ENCODE measurements around the gene HCN2.

Gene HCN2

DNA sequence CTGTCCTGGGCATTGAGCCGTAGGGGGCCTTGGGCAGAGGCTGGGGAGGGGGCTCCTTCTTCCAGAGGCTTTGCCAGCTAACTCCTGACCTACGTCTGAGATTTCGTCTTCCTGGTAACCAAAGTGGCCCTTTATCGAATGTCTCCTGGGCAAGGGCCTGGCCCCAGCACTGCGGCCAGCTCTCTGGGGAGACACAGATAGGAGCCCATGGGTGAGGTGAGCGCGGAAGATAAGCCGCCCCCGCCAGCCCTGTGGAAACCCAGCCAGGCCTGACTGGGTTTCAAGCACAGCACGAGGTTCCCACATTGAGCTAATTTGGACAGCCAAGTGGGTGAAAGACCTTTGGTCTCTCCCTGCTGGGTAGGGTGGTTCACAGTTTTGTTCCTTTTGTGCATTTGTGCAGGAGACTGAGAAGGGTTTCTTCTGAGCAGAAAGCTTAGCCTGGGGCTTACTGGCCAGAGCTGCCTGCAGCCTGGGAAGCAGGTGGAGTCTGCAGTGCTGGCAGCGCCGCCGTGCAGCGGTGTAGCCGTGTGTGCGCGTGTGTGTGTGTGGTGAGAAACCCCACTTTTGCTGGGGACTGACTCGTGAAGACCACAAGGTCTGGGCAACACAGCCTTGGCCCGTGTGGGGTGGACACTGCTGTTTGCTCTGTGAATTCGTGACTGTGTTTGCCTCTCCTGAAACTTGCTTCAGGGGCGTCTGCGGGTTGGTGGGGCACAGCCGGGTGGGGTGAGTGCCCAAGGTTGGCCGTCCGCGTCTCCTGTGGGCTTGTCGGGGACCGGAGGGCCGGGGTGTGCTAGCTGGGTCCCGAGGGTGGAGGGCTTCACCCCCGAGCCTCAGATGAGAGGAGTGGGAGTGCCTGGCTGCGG lies 14.8 kb upstream of the HCN2 start:
- H3K23ac ChIP-seq (ENCODE audit: low read depth, low read length, poor library complexity), result peak overlapping the region; percentile 11
- no peak overlapping the region for H2AFZ ChIP-seq (ENCODE audit: low read length)
- no peaks in the 10 kb centered on the region for H3K27me3 ChIP-seq (ENCODE audit: control insufficient read depth in 3 of 3, insufficient read depth in 3 of 3, low read depth in 1 of 3, low read length in 3 of 3)
- peak overlapping the region; percentile 47 for H2BK12ac ChIP-seq (ENCODE audit: low read length)
- no peak overlapping the region for H2BK120ac ChIP-seq (ENCODE audit: low read depth, low read length)
- WGBS, 2 donors (ENCODE audit: extremely low coverage in 2 of 2, insufficient read length in 2 of 2, insufficient replicate concordance in 1 of 2), result no CpG with 5 or more reads among the region's 32 CpGs
- H3K4me3 ChIP-seq (ENCODE audit: low read length in 2 of 2), result peak overlapping the region; percentile 30 to 66
- H3K4me2 ChIP-seq (ENCODE audit: insufficient read depth, low read length, poor library complexity, severe bottlenecking), result peak overlapping the region; percentile 71
- no peak overlapping the region for H4K8ac ChIP-seq (ENCODE audit: low read depth, low read length)
- peaks cover 25 to 48% of the 10 kb centered on the region in 2 donors for H3K36me3 ChIP-seq (replicated peaks in 1 of 2; ENCODE audit: control insufficient read depth in 2 of 2, insufficient read depth in 2 of 2, low read length in 2 of 2)
- no peak overlapping the region for H3K4ac ChIP-seq (ENCODE audit: low read length)
- peak overlapping the region; percentile 77 for H3K14ac ChIP-seq (ENCODE audit: low read length)
- H4K91ac ChIP-seq (ENCODE audit: low read depth, low read length, poor library complexity), result no peak overlapping the region
- H3K27ac ChIP-seq (replicated peaks; ENCODE audit: low read length), result peak overlapping the region; percentile 85
- H2BK5ac ChIP-seq (ENCODE audit: low read length), result no peak overlapping the region
- H3K79me1 ChIP-seq (ENCODE audit: low read depth, low read length), result peaks cover 27% of the 10 kb centered on the region
- H3K9ac ChIP-seq (ENCODE audit: low read depth, low read length, poor library complexity), result peak overlapping the region; percentile 86
- DNase-seq (ENCODE audit: low spot score), result no peak
- peak overlapping the region; percentile 24 for H2AK5ac ChIP-seq (ENCODE audit: low read depth, low read length)
- peaks cover 13 to 17% of the 10 kb centered on the region in 2 donors for H3K4me1 ChIP-seq (ENCODE audit: control insufficient read depth in 2 of 2, insufficient read depth in 1 of 2, low read depth in 1 of 2, low read length in 2 of 2)
- peak overlapping the region; percentile 65 for H3K18ac ChIP-seq (ENCODE audit: low read length)
- H2BK15ac ChIP-seq (ENCODE audit: low read length), result no peak overlapping the region
- H3K9me3 ChIP-seq (replicated peaks in 1 of 2; ENCODE audit: control insufficient read depth in 2 of 2, insufficient read depth in 1 of 2, low read depth in 1 of 2, low read length in 2 of 2), result peaks cover 0 to 1% of the 10 kb centered on the region in 2 donors

DNA sequence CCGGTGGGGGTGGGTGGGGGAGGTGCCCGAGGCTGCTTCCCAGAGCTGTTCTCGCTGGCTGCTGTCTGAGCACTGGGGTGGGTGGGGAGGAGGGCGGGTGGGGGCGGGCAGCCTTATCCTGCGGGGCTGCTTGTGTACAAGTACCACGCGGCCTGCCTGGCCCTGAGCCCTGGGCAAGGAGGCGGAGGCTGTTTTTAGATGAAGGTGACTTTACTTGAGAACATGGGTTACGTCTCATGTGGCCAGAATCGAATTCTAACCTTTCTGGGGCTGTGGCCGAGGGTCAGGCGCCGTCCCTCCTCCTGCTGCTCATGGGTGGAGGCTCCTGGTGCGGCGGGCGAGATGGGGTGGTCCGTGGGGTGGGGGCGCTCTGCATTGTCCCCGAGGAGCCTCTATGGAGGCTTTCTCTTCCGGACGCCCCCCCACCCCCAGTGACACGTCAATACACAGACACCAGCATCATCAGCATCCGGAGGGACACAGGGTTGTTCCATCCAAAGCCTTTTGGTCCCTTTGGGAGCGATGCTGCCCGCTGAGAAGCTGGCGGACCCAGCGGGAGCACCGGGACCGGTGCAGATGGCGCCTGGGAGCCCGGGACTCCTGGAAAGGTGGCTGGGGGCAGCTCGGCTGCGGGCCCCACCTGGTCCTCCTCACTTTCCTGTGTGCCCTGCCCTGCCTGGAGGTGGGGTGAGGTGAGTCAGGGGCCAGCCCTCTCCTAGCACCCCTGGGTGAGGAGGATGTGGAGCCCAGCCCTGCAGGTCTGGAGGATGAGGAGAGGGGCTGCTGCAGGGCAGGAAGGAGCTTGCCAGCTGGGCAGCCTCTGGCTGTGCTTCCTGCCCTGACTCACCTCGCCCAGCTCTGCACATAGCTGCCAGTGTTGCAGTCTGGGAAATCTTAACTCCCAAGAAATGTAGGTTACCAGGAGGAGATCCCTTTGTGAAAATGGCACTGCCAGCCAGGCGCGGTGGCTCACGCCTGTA lies 13.9 kb upstream of the HCN2 start:
- H3K14ac ChIP-seq (ENCODE audit: low read length), result peak overlapping the region; percentile 77
- H2BK12ac ChIP-seq (ENCODE audit: low read length), result no peak overlapping the region
- no peak overlapping the region for H4K8ac ChIP-seq (ENCODE audit: low read depth, low read length)
- H3K4me3 ChIP-seq (ENCODE audit: low read length in 2 of 2), result no peak overlapping the region
- H3K27me3 ChIP-seq (ENCODE audit: control insufficient read depth in 3 of 3, insufficient read depth in 3 of 3, low read depth in 1 of 3, low read length in 3 of 3), result no peaks in the 10 kb centered on the region
- peaks cover 34% of the 10 kb centered on the region for H3K79me1 ChIP-seq (ENCODE audit: low read depth, low read length)
- H3K4me2 ChIP-seq (ENCODE audit: insufficient read depth, low read length, poor library complexity, severe bottlenecking), result peak overlapping the region; percentile 71
- no peak overlapping the region for H3K4ac ChIP-seq (ENCODE audit: low read length)
- H3K36me3 ChIP-seq (replicated peaks in 1 of 2; ENCODE audit: control insufficient read depth in 2 of 2, insufficient read depth in 2 of 2, low read length in 2 of 2), result peaks cover 32 to 55% of the 10 kb centered on the region in 2 donors
- peak overlapping the region; percentile 89 for H3K18ac ChIP-seq (ENCODE audit: low read length)
- no peak overlapping the region for H2AFZ ChIP-seq (ENCODE audit: low read length)
- H3K9ac ChIP-seq (ENCODE audit: low read depth, low read length, poor library complexity), result peak overlapping the region; percentile 86
- peak overlapping the region; percentile 95 for H2AK5ac ChIP-seq (ENCODE audit: low read depth, low read length)
- whole genome bisulfite sequencing, 2 donors (ENCODE audit: extremely low coverage in 2 of 2, insufficient read length in 2 of 2, insufficient replicate concordance in 1 of 2), result no CpG with 5 or more reads among the region's 38 CpGs
- peaks cover 13 to 17% of the 10 kb centered on the region in 2 donors for H3K4me1 ChIP-seq (ENCODE audit: control insufficient read depth in 2 of 2, insufficient read depth in 1 of 2, low read depth in 1 of 2, low read length in 2 of 2)
- no peak overlapping the region for H3K23ac ChIP-seq (ENCODE audit: low read depth, low read length, poor library complexity)
- H4K91ac ChIP-seq (ENCODE audit: low read depth, low read length, poor library complexity), result no peak overlapping the region
- no peaks in the 10 kb centered on the region for H3K9me3 ChIP-seq (replicated peaks in 1 of 2; ENCODE audit: control insufficient read depth in 2 of 2, insufficient read depth in 1 of 2, low read depth in 1 of 2, low read length in 2 of 2)
- no peak for DNase-seq (ENCODE audit: low spot score)
- no peak overlapping the region for H2BK15ac ChIP-seq (ENCODE audit: low read length)
- H2BK120ac ChIP-seq (ENCODE audit: low read depth, low read length), result no peak overlapping the region
- no peak overlapping the region for H3K27ac ChIP-seq (replicated peaks; ENCODE audit: low read length)
- H2BK5ac ChIP-seq (ENCODE audit: low read length), result no peak overlapping the region

DNA sequence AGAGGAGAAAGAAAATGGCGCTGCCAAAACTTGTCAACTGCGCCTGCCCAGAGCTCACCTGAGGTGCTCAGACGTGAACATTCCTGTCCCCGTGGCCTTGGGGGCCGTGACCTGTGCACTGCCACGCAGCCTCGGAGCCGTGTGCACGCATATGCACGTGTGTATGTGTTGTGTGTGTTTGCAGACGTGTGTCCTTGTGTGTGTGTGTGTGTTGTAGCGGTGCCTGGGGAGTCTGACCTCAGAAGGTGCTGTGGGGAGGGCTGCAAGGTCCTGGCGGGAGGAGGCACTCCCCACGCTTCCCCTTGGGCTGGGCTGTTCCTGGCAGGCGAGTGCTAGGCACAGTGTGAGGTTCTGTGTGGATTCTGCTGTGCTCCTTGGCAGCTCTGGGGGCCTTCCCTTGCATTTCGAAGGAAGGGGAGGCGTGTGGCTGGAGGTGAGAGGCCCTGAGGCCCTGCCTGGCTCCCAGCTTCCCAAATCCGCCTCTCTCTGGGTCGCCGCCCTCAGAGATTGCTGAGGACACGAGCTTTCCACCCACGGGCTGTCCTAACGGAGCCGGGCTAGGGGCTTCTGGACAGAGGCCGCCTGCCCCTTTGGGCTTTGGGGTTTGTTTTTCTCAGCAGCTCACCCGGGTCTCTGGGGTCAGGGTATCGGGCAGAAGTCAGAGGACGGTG lies 12.8 kb upstream of the HCN2 start:
- Histone ChIP-seq H3K4me1 (ENCODE audit: control insufficient read depth in 2 of 2, insufficient read depth in 1 of 2, low read depth in 1 of 2, low read length in 2 of 2) (peaks cover 13 to 17% of the 10 kb centered on the region in 2 donors), H3K9ac (ENCODE audit: low read depth, low read length, poor library complexity) (peak overlapping the region; percentile 74), H3K4ac (ENCODE audit: low read length) (no peak overlapping the region), H3K9me3 (replicated peaks in 1 of 2; ENCODE audit: control insufficient read depth in 2 of 2, insufficient read depth in 1 of 2, low read depth in 1 of 2, low read length in 2 of 2) (no peaks in the 10 kb centered on the region), H3K27ac (replicated peaks; ENCODE audit: low read length) (peak overlapping the region; percentile 27), H3K23ac (ENCODE audit: low read depth, low read length, poor library complexity) (peak overlapping the region; percentile 89), H2AFZ (ENCODE audit: low read length) (no peak overlapping the region), H2AK5ac (ENCODE audit: low read depth, low read length) (peak overlapping the region; percentile 61), H2BK12ac (ENCODE audit: low read length) (peak overlapping the region; percentile 46), H3K18ac (ENCODE audit: low read length) (peak overlapping the region; percentile 64), H3K14ac (ENCODE audit: low read length) (peak overlapping the region; percentile 94), H3K4me3 (ENCODE audit: low read length in 2 of 2) (peak overlapping the region in 1 of 2 donors; percentile 11), H2BK120ac (ENCODE audit: low read depth, low read length) (no peak overlapping the region), H2BK15ac (ENCODE audit: low read length) (no peak overlapping the region), H3K27me3 (ENCODE audit: control insufficient read depth in 3 of 3, insufficient read depth in 3 of 3, low read depth in 1 of 3, low read length in 3 of 3) (no peaks in the 10 kb centered on the region), H4K91ac (ENCODE audit: low read depth, low read length, poor library complexity) (no peak overlapping the region), H2BK5ac (ENCODE audit: low read length) (peak overlapping the region; percentile 66), H4K8ac (ENCODE audit: low read depth, low read length) (no peak overlapping the region), H3K79me1 (ENCODE audit: low read depth, low read length) (peaks cover 38% of the 10 kb centered on the region), H3K4me2 (ENCODE audit: insufficient read depth, low read length, poor library complexity, severe bottlenecking) (no peak overlapping the region), H3K36me3 (replicated peaks in 1 of 2; ENCODE audit: control insufficient read depth in 2 of 2, insufficient read depth in 2 of 2, low read length in 2 of 2) (peaks cover 40 to 64% of the 10 kb centered on the region in 2 donors)
- WGBS, 2 donors (ENCODE audit: extremely low coverage in 2 of 2, insufficient read length in 2 of 2, insufficient replicate concordance in 1 of 2), result no CpG with 5 or more reads among the region's 28 CpGs
- no peak for DNase-seq (ENCODE audit: low spot score)
